PC-3 (cell line): ENCODE data around the gene CNTNAP2.

Experiments
- EZH2 ChIP-seq: fragments of 300-600 bp; sonication (generic); IDR thresholded peaks from one replicate; pipeline ENCODE4 v1.6.1; 2017; ENCODE audit warnings: antibody characterized with exemption, mild to moderate bottlenecking, low read length; ENCODE audit not compliant: unreplicated experiment
- TF ChIP-seq, protein P1 (sequence below): fragments of 300-600 bp; sonication (generic); conservative IDR thresholded peaks from 2 replicates; pipeline ENCODE4 v1.5.1; 2017; ENCODE audit warnings: antibody characterized with exemption, low read depth, mild to moderate bottlenecking, low read length

DNA sequence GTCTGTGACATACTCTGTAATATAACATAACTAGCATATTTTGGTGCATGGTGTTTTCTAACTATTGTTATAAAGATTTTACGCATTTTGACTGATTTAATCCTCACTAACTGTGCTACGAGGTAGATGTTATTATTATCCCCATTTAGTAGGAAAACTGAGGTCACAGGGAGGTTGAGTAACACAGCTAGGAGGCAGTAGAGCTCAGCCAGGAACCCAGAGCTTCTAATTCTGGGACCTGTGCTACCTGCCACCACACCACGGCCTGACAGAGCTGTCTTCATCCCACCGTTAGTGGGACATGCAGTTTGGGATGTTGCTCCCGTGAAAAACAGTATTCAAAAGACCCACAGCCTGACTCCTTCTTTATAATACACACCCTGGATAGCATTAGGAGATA, 962.5 kb downstream of the CNTNAP2 start:
- TF ChIP-seq, protein P1, sequence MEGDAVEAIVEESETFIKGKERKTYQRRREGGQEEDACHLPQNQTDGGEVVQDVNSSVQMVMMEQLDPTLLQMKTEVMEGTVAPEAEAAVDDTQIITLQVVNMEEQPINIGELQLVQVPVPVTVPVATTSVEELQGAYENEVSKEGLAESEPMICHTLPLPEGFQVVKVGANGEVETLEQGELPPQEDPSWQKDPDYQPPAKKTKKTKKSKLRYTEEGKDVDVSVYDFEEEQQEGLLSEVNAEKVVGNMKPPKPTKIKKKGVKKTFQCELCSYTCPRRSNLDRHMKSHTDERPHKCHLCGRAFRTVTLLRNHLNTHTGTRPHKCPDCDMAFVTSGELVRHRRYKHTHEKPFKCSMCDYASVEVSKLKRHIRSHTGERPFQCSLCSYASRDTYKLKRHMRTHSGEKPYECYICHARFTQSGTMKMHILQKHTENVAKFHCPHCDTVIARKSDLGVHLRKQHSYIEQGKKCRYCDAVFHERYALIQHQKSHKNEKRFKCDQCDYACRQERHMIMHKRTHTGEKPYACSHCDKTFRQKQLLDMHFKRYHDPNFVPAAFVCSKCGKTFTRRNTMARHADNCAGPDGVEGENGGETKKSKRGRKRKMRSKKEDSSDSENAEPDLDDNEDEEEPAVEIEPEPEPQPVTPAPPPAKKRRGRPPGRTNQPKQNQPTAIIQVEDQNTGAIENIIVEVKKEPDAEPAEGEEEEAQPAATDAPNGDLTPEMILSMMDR: peak; percentile 30; the same call in 1 of the 2 replicates
- TF ChIP-seq EZH2: no peak
